ENCODE results near the gene PM20D1. TPM values are rescaled to one million over a fixed set of nuclear protein-coding genes. Genes with fewer than 3 reads are reported as not detected.
"Not testable (repeated sequence)": the region's sequence is repeated elsewhere in the genome, so short reads cannot be mapped to it uniquely, and the experiment has no call there.

The PM20D1 gene
- total RNA-seq, 1 donor from 2014 or later: 1.0 TPM

DNA sequence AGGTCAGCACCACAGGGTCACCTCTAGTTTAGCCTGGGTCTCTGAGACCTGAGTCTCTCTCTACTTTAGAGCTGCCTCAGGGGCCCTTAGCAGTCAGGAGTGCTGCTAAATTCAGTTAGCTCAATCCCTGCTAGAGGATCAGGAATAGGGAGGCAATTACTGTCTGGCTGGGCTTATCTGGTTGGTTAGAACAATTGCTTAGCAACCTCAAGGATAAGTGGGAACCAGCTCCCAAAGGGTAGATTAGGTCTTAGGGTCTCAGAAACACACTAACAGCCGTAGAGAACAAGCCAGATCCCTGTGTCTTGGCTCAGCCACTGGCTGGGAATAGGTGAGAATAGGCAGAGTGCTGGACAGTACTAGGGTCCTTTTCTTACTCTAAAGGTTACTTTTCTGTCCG is 7.7 kb downstream of the PM20D1 start:
- intact Hi-C loops (cut with micrococcal nuclease): no loop called here

DNA sequence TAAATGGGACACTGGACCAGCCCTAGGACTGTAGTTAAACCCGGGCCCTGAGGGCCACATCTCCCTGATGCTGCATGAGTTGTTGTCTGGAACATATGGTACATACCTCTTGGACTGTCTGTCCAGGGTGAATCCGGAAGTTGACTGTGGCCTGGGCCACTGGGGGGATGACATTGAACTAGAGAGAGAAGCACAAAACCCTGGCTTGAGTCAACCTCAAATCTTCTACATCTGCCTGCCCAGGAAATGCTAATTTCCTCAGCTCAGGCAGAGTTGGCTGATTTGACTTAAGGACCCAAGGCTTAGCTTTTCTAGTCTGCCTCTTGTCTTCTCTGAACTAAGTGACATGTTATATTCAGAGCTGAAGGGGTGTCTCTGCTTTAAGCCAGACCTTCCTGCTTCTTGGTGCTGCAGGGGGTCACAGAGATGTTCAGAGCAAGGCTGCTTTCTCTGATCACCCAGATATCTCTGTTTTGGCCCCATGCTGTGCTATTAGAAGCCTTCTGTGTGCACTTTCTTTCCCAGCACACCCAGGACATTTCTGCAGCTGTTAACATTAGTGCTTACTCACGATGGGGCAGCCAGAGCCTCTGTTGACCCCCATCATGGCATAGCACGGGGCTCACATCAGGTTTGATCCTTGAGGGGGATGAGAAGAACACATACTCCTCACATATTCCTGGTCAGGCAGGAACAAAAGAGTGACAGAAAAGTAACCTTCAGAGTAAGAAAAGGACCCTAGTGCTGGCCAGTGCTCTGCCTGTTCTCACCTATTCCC is 9.6 kb downstream of the PM20D1 start:
- intact Hi-C loops (cut with micrococcal nuclease): no loop called here

DNA sequence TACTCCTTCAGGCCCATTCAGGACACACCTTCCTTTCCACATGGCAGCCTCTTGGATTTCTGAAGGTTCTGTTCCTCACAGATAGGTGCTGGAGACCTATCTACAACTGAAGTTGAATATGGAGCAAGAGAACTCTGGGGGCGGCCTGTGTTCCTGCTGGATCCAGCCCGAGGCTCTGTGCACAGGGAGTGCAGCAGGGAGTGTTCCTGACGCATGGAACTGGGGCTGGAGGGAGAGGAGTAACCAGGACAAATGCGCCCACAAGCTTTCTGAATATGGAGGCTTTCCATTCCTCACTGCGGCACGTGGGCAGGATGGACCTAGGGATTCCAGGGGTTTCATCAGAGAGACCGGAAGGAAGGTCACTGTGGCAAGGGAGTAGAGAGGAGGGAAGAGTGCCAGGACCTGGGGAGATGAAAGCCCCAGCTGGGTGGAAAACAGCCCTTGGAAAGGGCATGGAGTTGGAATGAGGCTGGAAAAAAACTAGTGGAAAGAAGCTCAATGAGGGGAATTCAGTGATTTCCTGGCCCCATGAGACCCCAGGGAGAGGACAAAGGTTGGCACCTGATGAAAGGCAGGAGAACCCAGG is 12.5 kb downstream of the PM20D1 start:
- intact Hi-C loops (cut with micrococcal nuclease): no loop called here

DNA sequence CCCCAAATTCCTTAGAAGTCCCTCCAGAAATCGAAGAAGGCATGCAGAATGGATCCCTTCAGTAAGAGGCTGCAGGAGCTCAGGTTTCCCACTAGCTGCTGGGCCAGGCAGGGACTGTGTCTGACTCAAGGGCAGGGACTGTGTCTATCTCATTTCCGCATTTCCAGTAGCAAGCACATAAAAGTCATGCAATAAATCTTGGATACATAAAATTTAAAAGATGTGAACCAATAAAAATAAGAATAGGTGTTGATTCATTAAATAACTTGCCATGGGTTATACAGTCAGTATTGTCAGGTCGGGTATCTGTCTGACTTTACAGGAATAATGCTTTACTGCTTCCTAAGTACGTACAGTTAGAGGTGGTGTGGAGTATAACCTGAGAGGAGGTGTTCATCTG is 15.2 kb downstream of the PM20D1 start:
- intact Hi-C loops (cut with micrococcal nuclease): no loop called here

DNA sequence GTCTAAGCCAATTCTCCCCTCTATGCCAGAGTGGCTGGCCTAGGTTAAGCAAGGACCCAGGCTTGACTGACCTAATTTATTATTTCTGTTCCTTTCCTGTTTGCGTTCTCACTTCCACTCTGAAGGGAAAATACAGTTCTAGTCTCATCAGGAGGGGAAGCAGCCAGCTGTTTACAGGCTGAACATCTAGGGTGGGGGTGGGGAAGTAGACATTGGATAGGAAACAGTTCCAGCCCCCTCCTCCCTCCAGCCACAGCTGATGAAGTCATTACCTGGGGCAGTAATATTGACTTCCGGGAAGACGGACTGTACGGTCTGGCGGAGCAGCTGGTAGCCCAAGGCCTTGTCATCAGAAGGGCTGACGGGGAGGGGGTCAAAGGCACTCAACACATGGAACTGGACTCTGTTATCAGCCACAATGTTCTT is 17.6 kb downstream of the PM20D1 start:
- intact Hi-C loops (cut with micrococcal nuclease): no loop called here

DNA sequence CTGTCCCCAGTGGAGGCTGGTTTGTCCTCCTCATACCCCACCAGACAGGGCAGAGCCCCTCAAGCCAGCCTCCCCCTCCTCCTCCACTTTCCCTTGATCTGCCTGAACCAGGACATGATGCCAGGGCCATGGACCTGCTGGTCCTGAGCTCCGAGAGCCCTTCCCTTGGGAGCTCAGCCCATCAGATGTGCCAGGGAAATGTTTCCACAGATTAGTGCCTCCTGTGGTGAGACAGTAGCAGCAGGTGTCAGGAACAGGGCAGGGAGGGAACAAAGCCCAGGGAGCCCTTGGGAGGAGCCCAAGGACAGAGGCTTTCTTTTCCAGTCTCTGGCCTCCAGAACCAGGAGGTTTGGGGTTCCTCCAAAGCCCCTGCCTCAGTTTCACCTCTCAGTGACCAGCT is 22.3 kb downstream of the PM20D1 start:
- intact Hi-C loops (cut with micrococcal nuclease): no loop called here

DNA sequence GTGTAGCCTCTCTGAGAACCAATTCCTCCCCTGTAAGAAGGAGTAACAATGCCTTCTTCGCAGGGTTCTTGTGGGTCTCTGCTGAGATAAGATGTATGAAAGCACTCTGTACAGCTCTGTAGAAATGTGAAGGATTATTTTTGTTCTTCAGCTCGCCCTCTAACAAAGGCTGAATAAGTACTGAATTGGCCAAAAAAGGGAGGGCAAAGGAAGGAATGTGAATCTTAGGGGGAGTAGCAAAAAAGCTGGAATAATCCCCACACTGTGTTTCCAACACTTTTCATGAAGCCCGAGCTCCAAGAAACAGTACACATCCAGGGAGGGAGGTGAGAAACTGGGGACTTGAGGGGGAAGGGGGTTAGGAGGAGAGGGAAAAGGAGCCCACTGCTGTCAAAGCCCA is 22.9 kb downstream of the PM20D1 start:
- intact Hi-C loops (cut with micrococcal nuclease): no loop called here

DNA sequence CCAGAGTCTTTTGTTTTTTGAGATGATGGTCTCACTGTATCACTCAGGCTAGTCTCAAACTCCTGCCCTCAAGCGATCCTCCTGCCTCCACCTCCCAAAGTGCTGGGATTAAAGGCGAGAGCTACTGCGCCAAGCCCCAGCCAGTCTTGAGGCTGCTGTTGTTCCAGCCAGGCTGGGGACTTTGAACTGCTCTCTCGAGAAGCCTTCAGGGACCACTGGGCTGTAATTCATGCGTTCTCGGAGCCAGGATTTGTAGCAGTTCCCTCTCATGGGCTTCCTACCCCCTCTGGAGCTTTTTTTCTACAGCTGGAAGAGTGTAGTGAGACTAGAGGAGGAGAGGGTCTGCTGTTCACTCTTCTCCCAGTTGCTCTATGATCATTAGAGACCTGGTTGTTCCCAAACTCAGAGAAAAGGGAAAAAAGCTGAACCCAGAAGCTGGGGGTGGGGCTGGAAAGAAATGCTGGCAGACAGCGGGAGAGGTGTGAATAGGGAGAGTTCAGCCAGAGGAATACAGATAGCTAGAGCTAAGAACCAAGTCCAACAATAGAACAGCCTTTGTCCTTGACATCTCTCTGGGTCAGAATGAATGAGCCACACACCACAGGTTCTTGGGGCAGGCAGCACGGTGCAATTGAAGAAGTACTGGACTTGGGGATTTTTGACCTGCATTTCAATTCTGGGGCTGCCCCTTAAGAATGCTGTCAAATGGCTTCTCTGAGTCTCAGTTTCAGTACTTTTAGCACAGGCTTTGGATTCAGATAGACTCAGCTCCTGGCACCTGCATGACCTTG is 23.7 kb downstream of the PM20D1 start:
- intact Hi-C loops (cut with micrococcal nuclease): no loop called here

DNA sequence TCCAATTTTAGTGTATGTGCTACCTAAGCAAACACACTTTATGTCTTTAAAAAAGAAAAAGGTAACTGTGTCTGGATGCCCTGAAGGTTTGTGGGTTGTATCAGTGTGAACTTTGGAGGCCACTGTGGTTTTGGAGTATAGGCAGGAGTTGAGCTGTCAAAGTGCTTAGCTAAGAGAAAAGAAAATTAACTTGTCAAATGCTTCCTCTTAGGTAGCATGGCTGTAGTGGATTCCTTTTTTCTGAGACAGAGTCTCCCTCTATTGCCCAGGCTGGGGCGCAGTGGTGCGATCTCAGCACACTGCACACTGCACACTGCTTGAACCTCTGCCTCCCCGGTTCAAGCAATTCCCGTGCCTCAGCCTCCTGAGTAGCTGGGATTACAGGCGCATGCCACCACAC is 25.8 kb downstream of the PM20D1 start:
- intact Hi-C loops (cut with micrococcal nuclease): no loop called here

DNA sequence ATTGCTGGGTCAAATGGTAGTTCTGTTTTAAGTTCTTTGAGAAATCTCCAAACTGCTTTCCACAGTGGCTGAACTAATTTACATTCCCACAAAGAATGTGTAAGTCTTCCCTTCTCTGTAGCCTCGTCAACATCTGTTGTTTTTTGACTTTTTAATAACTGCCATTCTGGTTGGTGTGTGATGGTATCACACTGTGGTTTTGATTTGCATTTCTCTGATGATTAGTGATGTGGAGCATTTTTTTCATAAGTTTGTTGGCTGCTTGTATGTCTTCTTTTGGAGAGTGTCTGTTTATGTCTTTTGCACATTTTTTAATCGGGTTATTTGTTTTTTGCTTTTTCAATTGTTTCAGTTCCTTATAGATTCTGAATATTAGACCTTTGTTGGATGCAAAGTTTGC is 26.7 kb downstream of the PM20D1 start:
- intact Hi-C loops (cut with micrococcal nuclease): not testable (repeated sequence)

DNA sequence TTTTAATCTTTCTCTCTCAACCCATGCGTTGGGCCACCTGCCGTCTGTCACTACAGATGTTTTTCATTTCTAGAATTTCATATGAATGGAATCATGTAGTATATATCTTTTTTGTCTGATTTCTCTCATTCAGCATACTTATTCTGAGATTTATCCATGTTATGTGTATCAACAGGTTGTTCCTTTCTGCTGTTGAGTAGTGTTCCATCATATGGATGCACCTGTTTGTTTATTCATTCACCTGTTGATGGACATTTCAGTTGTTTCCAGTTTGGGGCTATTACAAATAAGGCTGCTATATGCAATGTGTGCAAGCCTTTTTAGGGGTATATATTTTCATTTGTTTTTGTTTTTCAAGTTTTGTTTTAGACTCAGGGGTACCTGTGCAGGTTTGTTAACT is 27.5 kb downstream of the PM20D1 start:
- intact Hi-C loops (cut with micrococcal nuclease): no loop called here

DNA sequence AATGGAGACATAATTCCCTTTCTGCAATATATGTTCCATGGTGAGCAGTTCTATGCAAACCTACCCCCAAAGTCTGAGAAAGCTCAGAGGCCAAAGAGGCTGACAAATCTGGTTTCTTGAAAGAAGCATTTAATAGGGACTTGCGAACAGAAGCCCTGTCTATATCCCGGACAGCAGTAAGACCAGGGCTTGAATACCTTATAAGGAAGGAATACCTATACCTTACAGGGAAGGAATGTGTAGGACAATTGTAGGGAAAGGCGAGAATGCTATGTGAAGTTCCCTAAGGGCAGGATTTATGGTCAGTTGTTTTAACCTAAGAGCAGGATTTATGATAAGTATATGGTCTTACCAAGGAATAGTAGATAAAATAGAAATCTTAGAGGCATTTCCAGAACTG is 31.9 kb downstream of the PM20D1 start:
- intact Hi-C loops (cut with micrococcal nuclease): no loop called here

DNA sequence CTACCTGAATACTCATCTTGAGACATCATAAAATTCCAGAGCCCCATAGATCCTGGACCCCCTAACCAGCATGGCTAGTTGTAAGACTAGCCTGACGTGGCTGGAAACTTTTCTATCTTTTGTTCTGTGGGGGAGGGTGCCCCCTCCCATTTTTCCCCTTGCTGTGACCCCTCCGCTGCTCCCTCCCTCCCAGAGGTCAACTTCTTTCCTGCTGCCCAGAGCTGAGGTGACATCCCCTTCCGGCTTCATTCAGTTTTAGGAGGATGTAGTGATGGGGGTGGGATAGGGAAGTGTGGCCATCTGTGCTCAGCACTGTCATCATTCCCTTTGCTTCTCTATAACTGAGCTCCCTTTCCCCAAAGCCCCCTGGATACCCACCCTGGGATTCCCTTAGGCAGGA is 32.6 kb downstream of the PM20D1 start:
- intact Hi-C loops (cut with micrococcal nuclease): no loop called here

DNA sequence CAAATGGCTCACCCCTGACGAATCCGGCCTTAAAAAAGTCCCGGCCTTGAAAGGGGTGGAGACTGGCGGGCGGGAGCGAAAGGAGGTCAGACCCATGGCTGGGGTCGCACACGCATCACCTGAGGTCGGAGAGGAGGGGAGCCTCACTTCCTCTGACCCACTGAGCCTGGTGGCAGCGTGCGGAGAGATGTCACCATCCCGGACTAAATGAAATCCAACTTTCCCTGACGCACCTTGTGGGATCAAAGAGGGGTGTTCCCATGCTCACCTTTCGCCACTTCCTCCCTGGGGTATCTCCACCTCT is 36.2 kb downstream of the PM20D1 start:
- intact Hi-C loops (cut with micrococcal nuclease): loop anchor here (1.0 kb wide), 3 partner anchors 37 to 64 kb away; partner anchors contain the start of genes PM20D1 and RAB29

DNA sequence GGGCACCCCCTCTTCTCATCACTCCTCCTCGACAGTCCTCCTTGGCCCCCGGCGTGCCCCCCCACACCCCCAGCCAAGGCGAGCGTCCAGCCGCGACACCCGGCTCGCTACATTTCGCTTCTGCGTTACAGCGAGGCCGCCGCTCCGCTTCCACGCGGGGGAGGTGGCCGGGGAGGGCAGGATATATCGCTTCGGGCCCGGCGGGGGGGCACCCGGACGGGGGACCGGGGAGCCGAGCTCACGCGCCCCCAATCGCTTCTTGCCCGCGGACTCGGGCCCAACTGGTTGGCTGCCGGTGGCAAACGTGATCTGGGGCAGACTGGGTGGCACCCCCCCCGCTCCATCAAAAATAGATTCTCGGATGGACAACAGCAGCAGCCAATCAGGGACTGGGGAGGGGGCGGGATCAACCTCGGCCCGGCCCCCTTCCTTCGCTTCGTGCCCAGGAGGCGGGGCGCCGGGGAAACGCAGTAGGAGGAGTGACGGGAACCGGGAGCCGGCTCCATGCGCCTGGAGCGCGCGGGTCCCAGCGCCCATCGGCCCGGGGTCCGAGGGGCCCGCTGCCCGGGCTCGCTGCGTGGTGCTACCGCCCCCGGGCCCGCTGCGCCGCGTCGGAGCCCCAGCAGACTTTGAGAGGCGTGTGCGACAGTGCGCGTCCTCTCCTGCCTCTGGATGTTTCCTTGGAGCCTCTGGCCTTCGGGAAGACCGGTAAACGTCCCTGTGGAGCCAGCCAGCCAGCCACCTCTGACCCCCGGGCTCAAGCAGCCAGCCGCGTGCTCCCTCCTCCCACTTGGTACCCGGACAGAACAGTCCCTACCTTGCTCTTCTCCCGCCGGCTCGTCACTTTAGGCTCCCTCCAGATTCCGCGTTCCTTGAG is 36.8 kb downstream of the PM20D1 start, which contains the start of gene SLC41A1:
SLC41A1 (minus strand) TSS at position 321 of the 877 bp plus-strand sequence. CDS start 2,757 bp downstream, outside the sequence.
- intact Hi-C loops (cut with micrococcal nuclease): loop anchor here (1.0 kb wide), 3 partner anchors 37 to 64 kb away; partner anchors contain the start of genes PM20D1 and RAB29

DNA sequence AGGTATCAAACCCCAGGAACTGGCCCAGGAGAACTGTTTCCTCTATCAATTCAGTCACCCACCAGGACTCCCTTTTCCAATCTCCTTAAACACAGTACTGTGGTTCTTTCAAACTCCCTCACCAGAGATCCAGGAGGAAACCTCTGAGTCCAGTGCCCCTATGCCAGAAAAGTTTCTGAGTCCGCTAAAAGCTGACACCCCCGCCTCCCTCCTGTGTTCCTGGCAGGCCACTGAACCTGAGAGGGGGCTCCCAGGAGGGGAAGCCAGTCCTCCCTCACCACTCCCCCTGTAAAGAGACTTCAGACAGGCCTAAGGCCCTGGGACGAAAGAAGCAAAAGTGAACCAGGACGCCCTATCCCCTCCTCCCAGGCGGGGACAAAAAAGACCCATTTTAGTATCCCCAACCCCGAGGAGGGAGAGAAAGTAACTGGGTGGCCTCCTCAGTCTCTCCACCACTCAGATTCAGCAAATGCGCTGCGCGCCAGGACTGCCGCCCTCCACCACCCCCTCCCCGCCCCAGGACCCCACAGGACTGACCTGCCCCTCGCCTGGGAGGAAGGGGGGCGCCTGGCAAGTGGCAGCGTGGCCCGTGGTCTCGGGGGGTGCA is 37.6 kb downstream of the PM20D1 start:
- intact Hi-C loops (cut with micrococcal nuclease): no loop called here

DNA sequence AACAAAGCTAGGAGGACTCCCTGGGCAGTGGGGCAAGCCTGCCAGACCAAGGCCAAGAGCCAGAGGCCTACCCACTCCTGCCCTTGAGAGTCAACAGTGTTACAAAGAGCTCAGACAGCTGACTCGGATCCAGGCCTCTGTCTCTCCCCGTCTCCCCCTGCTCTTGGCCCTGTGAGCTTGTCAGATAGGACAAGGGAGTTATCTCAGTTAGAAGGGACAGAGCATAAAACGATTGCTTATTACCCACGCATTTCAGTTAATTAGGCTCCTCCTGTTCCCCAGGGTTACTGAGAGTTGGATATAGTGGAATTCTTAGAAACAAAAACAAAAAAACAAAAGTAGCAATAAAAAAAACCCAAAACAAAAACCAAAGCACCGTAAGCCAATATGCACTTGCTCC is 38.3 kb downstream of the PM20D1 start:
- intact Hi-C loops (cut with micrococcal nuclease): no loop called here

DNA sequence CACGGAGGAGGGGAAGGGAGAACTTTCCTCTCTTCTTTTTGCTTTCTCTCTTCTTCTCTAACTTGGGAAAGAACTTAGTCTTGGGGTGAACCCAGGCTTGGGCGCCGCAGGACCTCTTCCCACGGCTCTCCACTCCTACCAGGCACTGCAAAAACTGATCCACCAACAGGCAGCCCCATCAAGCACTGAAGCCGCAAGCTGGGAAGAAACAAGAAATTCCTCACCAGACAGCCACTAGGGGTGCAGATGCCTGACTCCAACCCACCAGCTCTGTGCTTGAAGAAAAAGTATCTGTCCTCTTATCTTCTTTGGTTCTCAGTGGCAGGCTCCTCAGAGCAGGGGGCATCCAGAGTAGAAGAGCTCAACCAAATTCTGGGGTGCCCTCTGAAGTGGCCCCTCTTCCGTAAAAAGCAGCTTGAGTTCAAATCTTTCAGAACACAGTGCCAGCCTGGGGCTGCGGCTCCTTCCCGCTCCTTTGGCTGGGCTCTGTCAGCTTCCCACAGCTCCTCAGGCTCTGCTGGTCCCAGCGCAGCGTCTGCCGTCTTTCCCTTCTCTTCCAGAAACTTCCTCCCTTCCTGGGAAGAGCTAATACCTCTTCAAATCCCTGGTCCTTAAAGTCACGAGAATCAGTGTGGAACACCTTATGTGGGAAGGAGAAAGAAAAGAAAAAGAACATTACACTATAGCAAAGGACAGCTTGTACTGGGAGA is 39.3 kb downstream of the PM20D1 start:
- intact Hi-C loops (cut with micrococcal nuclease): no loop called here

DNA sequence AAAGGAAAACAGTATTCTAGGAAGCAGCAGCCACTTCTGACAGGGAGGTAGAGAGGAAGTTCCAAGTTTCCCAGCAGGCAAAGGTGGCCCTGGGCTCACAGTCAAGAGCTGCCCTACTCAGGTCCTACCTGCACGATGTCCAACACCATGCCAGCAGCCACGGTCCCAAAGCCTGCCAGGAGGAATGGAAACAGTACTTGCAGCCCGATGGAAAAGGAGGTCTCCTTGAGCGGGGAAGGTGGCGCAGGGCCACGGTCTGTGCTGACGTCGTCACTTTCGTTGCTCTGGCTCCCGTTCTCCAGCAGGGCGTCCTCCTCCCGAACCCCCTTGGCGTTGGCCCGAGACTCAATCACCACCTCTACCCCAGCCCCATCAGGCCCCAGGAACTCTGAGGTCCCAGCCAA is 40.0 kb downstream of the PM20D1 start:
- intact Hi-C loops (cut with micrococcal nuclease): no loop called here

DNA sequence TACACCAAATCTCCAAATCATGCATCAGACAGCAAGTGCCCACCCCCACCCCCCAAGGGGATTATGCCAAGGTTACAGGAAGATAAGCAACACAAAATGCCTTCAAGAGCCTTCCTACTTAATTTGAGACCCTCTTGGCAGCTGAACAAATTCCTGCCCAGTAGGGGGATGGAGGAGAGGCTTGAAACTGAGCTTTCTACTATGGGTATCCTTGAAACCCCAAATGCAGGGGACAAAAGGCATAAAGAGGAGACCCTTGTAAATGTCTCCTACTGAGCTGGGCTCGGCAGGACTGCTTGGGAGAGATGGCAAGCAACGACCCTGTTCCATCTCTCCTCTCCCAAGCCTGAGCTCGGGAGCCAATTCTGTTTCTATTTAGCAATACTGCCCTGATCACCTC is 40.5 kb downstream of the PM20D1 start:
- intact Hi-C loops (cut with micrococcal nuclease): no loop called here

All from T-helper 2 cell treated with Interferon-gamma antibody and Interleukin-4, amounts not matched to agents 100 ng/mL and 5 ng/mL, for 36 hours (primary cell).